GM13977 (cell line): ENCODE data around the gene IMMP2L.

Experiments used
- DNase-seq: peaks from one replicate; pipeline ENCODE4 v3.0.0; 2012; ENCODE audit warnings: low spot score
- in situ Hi-C: fragments of 300-500 bp; cut with MboI; formaldehyde crosslinking; loops from one replicate; pipeline ENCODE4 v1.12.0; 2022; ENCODE audit warnings: low sequenced_read_pairs, low pct_unique_long_range_greater_than_20kb, mixed read lengths, inconsistent platforms; ENCODE audit not compliant: unreplicated experiment
- TF ChIP-seq, protein P1 (sequence below): IDR thresholded peaks from 2 replicates; pipeline ENCODE4 v1.5.1; 2012; ENCODE audit warnings: mild to moderate bottlenecking, control low read depth; ENCODE audit not compliant: insufficient read depth; ENCODE audit errors: extremely low read depth, missing control alignments

The IMMP2L gene

DNA sequence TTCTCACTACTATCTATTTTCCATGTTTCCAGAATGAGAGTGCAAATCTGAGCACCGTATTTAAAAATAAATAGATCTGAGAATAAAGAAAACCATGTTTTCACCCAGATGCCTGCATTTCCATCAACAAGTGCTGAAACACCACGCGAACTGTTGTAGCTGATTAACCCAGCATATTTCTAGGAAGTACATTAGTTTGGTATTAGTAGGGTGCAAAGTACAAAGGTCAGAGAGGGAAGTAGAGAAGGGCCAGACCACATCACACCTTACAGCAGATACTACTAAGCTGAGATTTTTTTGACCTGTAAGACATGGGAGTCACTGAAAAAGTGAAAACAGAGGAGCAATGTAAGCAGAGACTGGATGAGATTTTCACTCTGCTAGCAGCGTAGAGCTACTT lies 181.3 kb downstream of the IMMP2L start:
- TF ChIP-seq, protein P1, sequence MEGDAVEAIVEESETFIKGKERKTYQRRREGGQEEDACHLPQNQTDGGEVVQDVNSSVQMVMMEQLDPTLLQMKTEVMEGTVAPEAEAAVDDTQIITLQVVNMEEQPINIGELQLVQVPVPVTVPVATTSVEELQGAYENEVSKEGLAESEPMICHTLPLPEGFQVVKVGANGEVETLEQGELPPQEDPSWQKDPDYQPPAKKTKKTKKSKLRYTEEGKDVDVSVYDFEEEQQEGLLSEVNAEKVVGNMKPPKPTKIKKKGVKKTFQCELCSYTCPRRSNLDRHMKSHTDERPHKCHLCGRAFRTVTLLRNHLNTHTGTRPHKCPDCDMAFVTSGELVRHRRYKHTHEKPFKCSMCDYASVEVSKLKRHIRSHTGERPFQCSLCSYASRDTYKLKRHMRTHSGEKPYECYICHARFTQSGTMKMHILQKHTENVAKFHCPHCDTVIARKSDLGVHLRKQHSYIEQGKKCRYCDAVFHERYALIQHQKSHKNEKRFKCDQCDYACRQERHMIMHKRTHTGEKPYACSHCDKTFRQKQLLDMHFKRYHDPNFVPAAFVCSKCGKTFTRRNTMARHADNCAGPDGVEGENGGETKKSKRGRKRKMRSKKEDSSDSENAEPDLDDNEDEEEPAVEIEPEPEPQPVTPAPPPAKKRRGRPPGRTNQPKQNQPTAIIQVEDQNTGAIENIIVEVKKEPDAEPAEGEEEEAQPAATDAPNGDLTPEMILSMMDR = no peak
- in situ Hi-C loops = no loop called here
- no peak for DNase-seq

DNA sequence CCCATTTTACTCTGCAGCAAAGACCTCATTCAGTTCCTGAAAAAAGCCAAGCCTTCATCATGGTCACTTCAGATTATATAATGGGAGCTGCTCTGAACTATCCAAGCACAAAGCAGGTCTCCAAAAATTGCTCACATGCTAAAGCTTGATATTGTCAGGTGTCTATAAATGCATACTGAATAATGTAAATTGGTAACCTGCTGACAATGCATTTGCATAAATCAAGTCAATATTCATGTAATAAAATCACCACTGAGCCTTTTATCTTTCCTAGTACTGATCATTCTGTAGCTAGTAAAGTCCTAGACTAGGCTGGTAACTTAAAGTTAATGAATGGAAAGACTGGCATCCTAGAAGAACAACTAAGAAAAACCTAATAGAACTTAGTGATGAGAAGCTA lies 188.3 kb downstream of the IMMP2L start:
- DNase-seq = no peak
- TF ChIP-seq, protein P1 = no peak
- in situ Hi-C loops = no loop called here

DNA sequence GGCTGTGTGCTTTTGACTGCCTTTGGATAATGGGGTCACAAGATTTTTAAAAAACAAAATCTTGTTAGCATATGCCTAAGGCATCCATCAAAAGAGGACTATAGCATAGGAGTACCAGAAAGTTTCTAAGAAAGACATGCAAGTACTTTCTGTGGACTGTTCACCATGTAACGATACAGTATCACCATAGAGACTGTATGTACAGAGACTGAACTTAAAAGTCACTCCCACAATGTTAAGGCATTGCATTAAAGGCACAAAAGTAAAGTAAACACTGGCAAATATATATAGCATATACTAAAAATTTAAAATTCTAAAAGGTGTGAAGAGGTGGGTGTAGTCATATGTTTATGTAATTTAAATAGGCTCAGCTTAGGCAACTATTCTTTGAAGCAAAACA lies 190.9 kb downstream of the IMMP2L start:
- TF ChIP-seq, protein P1 = no peak
- in situ Hi-C loops = no loop called here
- DNase-seq = no peak

DNA sequence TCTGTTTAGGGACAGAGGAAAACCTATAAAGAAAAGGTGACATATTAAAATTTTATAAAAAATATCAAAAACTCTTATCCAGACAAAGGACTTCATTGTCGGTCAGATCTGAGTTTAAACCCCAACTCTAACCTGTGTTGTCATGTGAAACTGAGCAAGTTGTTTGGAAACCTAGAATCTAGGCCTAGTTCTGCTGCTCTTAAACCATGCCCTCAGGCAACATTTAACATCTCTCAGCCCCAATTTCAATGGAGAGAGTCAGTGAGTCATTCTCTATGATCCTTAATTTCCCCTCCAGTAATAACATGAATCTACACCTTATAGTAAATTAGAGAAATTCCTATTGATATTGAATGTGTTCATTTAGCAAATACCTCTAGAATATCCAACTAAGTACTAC lies 192.3 kb downstream of the IMMP2L start:
- TF ChIP-seq, protein P1 = no peak
- no peak for DNase-seq
- in situ Hi-C loops = no loop called here

DNA sequence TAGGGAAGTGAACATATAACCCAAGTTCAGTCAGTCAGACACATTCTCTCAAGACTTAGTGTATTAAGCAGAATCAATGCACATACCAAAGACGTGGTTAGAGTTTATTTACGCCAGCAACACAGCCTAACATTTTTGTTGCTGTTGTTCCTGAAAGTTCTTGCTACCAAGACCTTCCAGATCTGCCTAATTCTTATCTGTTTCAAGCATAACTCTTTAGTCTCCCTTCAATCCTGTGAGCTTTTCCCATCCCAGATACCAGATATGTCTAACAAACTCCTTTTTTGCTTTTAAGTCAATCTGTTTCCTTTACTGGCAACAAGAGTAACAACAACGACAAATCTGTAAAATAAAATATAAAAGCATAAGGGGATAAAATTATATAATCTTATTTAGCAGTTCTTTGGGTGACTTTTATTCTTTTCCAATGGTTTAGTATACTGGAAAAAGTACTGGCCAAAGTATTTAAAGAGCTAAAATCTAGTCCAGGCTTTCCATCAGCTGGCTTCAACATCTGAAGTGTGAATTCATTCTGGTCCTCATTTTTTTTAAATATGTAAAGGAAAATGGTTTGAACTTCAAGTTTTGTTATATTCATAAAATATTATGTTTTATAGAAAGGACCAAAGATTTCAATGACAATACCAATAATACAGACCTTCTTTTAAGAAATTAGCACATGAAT lies 193.8 kb downstream of the IMMP2L start:
- TF ChIP-seq, protein P1 = no peak
- no peak for DNase-seq
- in situ Hi-C loops = no loop called here

DNA sequence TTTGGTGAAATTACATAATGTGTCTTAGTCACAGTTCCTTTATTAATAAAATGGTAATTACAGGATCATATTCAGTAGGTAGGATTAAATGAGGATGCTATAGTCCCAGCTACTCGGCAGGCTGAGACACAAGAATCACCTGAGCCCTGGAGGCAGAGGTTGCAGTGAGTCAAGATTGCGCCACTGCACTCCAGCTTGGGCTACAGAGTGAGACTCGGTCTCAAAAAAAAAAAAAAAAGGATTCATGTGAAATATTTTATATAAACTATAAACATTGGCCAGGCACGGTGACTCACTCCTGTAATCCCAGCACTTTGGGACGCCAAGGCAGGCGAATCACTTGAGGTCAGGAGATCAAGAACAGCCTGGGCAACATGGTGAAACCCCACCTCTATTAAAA lies 197.9 kb downstream of the IMMP2L start:
- DNase-seq = no peak
- TF ChIP-seq, protein P1 = no peak
- in situ Hi-C loops = no loop called here
